ELR (cell line): ENCODE results near the gene USP3.
A peak's percentile ranks its signal among the peaks of the same experiment; 100 is the strongest.
"Not testable (repeated sequence)": the region's sequence is repeated elsewhere in the genome, so short reads cannot be mapped to it uniquely, and the experiment has no call there.

ENCODE experiments used
- DNase-seq: peaks from one replicate; pipeline ENCODE4 v3.0.0-alpha.2; 2015; ENCODE audit warnings: low read depth

USP3 gene

GRCh38 chr15:63610209-63610841 lies 105.9 kb downstream of the USP3 start:
- DNase-seq: peak; percentile 84

GRCh38 chr15:63611177-63611576 lies 106.8 kb downstream of the USP3 start:
- DNase-seq: no peak

- DNase-seq: no peak
Measured at GRCh38 chr15:63612300-63612699, 107.9 kb downstream of the USP3 start.

GRCh38 chr15:63615935-63616334 lies 111.5 kb downstream of the USP3 start:
- no peak for DNase-seq

- DNase-seq: not testable (repeated sequence)
Measured at GRCh38 chr15:63617147-63617546, 112.8 kb downstream of the USP3 start.

GRCh38 chr15:63617627-63618026 lies 113.2 kb downstream of the USP3 start:
- not testable (repeated sequence) for DNase-seq

- not testable (repeated sequence) for DNase-seq
Measured at GRCh38 chr15:63620760-63621159, 116.4 kb downstream of the USP3 start.

- DNase-seq: no peak
Measured at GRCh38 chr15:63623232-63623969, 119.0 kb downstream of the USP3 start.

GRCh38 chr15:63626955-63627354 lies 122.6 kb downstream of the USP3 start:
- no peak for DNase-seq

GRCh38 chr15:63628123-63628822 lies 123.9 kb downstream of the USP3 start:
- no peak for DNase-seq

GRCh38 chr15:63630036-63630751 lies 125.8 kb downstream of the USP3 start:
- DNase-seq: no peak

GRCh38 chr15:63633312-63633711 lies 128.9 kb downstream of the USP3 start:
- DNase-seq: no peak

GRCh38 chr15:63634154-63634553 lies 129.8 kb downstream of the USP3 start:
- no peak for DNase-seq

GRCh38 chr15:63636518-63637061 lies 132.2 kb downstream of the USP3 start:
- no peak for DNase-seq

- no peak for DNase-seq
Measured at GRCh38 chr15:63638839-63639238, 134.4 kb downstream of the USP3 start.

GRCh38 chr15:63640146-63640545 lies 135.8 kb downstream of the USP3 start:
- no peak for DNase-seq
